ENCODE measurements around the gene MYO3A. TPM values are rescaled to one million over a fixed set of nuclear protein-coding genes. Genes with fewer than 3 reads are reported as not detected.
"Not testable (repeated sequence)": the region's sequence is repeated elsewhere in the genome, so short reads cannot be mapped to it uniquely, and the experiment has no call there.

MYO3A gene
- total RNA-seq, 1 donor from 2014 or later: not detected

DNA sequence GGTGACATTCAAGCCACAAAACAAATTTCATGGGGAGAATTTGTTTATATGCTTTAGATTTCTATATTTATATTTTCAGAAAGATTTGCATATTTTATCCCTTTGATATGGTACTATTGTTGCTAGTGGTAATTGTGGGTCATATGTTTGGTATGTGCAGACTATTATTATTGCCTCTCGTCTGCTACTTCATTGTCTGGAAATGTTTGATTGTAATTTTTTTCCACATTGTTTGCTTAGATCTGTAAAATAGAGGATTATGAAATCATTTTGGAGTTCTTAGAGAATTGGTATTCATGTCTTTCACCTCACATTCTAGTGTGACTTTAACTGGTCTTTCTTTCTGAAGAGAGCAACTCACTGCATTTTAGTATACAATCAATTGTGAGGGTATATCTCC lies 44.7 kb downstream of the MYO3A start:
- no peak for DNase-seq (ENCODE audit: extremely low read depth, low read depth, low spot score)

DNA sequence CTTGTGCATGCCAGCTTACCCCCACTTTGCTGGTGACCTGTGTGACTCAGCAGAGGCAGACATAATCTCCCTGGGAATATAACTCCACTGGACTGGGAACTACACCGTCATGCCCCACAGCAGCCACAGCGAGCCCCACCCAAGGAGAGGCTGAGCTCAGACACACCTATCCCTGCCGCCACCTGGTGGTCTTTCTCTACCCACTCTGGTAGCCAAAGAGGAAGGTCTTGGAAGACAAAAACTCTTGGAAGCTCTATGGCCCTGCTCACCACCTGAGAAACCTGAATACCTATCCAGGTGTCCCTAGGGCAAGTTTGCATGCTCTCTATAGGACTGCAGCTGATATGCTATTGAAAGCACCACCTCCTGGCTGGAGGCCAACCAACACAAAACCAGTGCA lies 48.1 kb downstream of the MYO3A start:
- DNase-seq (ENCODE audit: extremely low read depth, low read depth, low spot score): no peak

DNA sequence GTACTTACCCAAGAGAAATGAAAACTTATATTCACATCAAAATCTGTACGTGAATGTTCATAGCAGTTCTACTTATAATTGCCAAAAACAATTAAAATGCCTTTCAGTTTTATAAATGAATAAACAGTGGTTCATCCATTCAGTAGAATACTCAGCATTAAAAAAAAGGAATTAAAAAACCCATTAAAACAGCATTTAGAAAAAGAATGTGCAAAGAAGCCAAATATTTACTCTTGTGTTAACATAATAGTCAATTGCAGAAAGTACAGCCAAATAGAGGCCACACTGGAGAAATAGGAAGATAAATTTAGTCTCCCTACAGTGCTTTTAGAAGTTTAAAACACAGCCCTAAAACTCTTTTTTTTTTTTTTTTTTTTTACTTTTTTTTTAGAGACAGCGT lies 54.6 kb downstream of the MYO3A start:
- DNase-seq (ENCODE audit: extremely low read depth, low read depth, low spot score): no peak

DNA sequence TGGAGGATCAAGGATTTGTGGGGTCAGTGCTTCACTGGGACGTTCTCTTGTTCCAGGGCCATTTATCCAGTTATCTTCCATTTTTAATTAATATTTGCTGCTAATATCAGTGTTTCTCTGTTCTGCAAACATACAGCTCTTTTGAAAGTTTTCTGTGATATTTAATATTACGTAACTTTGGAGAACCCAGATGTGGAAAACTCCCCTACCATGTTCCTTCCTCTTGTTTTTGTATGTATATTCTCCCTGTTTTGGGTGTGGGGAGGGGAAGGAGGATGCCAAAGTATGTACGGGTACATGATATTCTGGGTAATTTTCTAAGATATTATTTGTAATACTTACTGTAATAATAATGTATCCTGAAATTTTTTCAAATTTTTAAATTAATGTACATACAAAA lies 55.9 kb downstream of the MYO3A start:
- no peak for DNase-seq (ENCODE audit: extremely low read depth, low read depth, low spot score)

DNA sequence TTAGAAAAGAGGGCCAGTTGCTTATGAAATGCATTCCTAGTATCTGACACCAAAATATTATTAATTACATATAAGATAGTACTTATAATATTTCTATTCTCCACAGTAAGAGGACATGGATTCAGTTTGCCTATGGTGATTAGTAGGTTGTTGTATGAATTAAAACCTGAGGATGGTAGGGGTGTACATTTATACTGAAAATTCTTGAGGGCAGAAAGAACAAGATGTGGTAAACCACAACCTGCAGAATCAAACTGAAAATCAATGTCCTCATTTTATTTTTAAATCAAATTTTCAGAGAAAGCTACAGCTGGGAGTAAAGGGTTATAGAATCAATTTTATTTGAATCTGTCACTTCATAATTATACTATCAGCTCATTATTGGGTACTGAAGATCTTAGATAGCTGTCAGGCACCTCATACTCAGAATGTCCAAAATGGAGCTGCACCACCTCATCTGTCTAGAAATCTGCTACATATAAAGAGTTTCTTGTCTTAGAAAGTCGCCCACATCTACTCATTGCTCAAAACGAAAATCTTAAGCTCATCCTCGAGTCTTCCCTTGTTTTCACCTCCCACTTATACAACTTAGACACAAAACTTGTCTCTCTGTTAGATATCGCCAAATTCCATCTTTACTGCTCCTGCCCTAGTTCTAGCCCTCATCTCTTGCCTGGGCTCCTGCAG lies 65.4 kb downstream of the MYO3A start:
- DNase-seq (ENCODE audit: extremely low read depth, low read depth, low spot score): no peak

DNA sequence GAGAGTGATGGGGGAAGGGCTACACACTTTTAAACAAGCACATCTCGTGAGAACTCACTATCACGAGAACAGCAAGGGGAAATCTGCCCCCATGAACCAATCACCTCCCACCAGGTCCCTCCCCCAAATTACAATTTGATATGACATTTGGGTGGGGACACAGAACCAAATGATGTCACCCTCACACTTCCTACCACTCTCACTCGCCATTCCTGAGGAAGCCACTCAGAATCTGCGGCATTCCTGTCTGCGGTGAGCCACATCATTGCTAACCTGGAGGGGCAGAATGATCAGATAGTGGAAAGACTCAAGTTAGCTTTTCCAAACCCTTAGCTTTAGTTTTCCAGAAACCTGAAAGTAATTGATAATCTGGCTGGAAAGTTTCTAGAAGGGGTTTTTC lies 66.9 kb downstream of the MYO3A start:
- no peak for DNase-seq (ENCODE audit: extremely low read depth, low read depth, low spot score)

DNA sequence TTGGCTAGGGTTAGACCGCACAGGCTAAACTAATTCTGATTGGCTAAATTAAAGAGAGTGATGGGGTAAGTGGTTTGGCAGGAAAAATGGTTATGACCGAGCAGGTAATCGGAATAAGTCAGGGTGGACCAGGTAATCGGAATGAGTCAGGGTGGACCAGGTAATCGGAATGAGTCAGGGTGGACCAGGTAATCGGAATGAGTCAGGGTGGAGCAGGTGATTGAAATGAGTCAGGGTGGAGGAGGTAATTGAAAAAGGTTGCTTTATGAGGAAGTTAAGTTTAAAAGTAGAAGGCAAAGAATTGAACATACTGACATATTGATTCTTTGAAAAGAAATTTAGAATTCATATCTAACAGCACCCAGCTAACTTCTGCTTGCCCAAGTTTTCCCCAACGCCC lies 68.4 kb downstream of the MYO3A start:
- not testable (repeated sequence) for DNase-seq (ENCODE audit: extremely low read depth, low read depth, low spot score)

DNA sequence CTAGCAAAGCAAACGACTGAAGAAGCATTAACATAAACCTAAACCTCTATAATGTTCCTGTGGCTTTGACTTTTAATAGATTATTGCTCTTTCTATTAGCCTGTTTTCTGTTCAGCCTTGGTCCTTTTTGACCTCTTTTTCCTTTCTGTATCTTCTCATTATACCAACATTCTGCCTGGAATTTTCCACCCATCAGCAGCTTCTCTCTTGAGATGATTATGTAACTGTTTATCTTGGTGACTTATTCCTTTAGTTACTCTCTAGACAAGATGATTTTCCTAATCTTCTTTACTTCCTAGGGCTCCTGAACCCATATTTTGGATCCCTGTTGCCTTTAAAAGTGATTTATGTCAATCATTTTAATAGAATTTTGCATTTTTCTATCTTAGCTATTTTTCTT lies 81.1 kb downstream of the MYO3A start:
- no peak for DNase-seq (ENCODE audit: extremely low read depth, low read depth, low spot score)

DNA sequence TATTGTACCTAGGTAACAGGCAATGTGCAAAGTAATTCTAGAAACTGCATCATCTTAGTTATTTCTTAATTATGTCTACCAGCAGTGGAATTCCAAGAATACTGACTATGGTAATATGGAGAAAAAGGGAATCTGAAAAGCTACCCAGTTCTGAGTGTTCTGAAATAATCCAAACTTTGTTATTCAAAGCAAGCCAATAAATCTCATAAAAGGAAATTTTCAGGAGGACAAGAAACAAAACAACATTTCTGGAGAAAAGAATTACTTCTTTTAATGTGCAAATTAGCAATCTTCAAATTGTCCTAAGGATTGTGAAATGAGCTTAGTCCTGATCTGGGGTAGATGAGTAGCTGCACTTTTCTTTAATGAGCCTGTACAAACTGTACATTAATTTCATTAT lies 88.8 kb downstream of the MYO3A start:
- DNase-seq (ENCODE audit: extremely low read depth, low read depth, low spot score): no peak

DNA sequence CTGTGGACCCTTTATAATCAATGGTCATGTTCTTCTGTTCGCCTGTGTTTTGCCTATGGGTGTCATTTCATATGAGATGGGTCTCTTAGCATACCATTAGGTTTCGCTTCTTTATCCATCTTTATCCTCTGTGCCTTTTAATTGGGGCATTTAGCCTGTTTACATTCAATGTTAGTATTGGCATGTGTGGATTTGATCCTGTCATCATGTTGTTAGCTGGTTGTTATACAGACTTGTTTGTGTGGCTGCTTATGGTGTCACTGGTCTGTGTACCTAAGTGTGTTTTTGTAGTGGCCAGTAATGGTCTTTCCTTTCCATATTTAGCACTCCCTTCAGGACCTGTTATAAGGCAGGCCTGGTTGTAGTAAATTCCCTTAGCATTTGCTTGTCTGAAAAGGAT lies 90.3 kb downstream of the MYO3A start:
- DNase-seq (ENCODE audit: extremely low read depth, low read depth, low spot score): no peak

DNA sequence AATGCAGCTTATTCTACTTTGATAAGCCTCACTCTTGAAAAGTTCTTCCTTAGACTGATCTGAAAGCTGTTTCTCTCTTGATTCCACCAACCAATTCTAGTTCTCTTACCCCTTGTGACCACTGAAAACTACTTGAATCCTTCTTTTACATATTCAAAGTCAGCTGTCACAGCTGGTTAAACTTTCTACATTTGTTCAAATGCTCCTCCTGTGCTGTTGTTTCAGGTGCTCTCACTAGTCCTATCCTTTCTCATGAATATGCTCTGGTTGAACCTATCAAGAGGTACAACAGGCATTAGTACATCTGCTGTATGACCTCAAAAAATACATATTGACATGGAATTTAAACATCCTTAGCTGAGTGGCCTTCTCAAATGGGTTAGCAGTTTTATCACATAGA lies 91.5 kb downstream of the MYO3A start:
- DNase-seq (ENCODE audit: extremely low read depth, low read depth, low spot score): no peak

DNA sequence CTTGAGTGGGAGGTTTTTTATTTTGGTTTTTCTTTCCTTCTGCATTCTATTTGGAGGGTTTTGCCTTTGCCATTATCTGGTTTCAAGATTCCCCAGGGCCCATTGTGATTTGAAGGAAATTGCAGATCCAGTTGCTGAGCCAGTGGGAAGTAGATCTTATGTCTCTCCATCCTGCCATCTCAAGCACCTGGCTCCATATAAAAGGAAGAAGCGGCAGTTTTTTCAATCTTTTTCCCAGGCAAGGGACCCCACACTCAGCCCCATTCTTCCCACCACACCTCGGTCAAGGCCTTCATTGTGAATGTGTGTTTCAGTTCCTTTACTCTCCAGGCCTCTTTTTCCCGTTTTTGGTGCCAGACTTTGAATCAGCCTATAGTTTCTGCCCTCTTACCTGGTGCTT lies 95.8 kb downstream of the MYO3A start:
- DNase-seq (ENCODE audit: extremely low read depth, low read depth, low spot score): no peak

DNA sequence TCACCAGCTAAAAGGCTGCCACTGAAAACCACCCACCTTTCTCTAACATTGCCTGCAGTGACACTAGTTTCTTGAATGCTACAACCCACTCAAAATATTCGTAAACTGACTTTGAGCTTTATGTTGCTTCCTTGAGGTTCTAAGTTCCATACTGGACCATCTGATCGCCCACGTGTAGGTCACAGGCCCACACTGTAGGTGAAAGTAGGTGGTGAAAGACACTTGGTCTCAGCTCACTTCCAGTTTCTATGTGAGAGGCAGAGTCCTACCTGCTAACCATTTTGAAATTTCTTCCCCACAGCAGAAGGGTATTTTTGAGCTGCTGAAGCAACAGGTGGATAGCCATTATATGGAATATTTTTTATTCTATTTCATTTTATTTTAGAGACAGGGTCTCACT lies 97.3 kb downstream of the MYO3A start:
- no peak for DNase-seq (ENCODE audit: extremely low read depth, low read depth, low spot score)

DNA sequence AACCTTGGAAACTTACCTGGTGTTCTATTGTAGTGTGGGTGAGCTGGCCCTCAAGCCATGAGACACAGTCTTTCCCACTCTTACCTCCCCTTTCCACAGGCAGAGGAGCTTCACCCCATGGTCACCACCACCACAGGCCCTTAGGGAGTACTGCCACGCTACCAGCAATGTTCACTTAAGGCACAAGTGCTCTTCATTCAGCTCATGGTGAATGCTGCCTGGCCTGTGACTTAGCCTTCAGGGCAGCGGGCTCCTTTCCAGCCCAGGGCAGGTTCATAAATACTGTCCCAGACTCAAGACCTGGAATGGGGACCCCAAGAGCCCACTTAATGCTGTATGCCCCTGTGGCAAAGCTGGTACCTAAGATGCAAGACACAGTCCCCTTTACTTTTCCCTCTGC lies 109.4 kb downstream of the MYO3A start:
- no peak for DNase-seq (ENCODE audit: extremely low read depth, low read depth, low spot score)

DNA sequence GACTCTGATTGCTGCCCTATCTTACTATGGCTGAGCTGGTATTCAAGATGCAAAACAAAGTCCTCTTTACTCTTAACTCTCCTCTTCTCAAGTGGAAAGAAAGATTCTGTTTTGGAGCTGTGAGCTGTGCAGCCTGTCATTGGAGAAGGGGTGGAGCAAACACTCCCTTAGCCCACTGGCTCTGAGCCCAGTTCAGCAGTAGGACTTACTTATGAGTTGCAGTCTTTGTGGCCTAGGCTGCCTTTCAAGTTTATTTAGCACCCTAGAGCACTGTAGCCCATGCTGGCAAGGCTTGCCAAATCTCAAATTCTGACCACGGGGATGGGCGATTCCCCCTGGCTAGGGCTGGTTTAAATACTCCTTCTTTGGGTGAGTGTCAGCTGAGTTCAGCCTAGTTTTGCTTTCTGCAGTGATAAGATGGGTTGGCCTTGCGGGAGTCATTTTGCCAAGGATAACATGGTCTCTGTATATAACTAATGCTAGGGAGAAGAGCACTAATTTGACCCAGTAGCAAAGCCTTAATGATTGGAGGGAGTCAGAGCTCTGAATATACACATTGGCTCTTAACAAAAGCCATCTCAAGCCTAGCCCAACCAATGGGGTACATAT lies 110.2 kb downstream of the MYO3A start:
- DNase-seq (ENCODE audit: extremely low read depth, low read depth, low spot score): no peak

DNA sequence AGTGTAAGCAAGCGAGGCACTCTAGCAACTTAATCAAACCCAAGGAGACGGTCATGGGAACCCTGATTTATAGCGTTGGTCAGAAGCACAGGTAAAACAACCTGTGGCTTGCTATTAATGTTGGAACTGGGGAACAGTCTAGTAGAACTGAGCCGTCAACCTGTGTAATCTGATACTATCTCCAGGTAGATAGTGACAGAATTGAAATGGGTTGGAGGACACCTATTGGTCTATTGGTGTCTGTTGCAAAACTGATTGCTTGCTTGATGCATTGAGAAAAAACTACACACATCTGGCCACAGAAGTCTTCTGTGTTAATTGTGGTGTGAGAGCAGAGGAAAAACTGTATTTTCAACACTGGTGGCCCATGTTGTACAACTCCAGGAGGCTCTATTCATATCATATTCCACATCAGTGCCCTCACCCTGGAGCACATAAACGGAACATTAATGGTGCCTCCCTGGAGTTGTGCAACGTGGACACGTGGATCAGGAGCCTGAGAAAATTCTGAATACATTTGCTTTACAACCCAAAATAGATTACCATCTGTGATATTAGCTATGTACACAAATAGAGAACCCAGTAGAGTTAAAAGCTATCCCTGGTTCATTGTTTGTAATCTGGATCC lies 112.2 kb downstream of the MYO3A start:
- no peak for DNase-seq (ENCODE audit: extremely low read depth, low read depth, low spot score)

DNA sequence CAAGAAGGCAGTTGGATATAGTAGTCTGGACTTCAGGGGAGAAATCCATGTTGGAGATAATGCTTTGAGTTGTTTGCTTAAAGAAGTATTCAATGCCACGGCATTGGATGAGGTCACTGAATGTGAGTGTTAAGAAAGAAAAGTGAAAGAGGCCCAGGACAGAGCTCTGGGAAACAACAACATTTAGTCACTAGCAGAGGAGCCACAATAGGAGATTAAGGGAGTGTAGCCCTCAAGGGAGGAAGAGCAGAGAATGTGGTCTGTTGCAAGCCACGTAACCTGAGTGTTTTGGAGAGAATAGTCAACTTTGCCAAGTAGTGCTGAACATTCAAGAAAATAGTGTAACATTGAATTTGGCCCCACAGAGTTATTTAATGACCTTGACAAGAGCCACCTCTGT lies 114.7 kb downstream of the MYO3A start:
- no peak for DNase-seq (ENCODE audit: extremely low read depth, low read depth, low spot score)

DNA sequence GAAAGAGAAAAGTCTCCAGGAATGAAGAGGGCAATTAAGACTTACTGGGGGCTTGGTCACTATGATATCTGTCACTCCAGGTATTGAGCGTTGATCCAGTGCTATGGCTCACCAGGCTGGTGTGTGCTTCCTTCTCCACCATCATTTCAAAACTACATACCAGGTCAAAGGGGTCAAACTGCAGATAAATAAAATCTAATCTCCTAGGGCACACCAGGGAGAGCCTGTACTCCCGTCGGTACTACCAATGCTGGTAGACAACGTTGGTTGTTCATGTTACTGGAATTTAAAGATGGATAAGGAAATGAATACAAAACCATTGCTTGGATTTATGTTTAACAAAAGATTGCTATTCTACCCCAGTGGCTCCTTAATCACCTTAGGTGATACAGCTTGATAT lies 118.3 kb downstream of the MYO3A start:
- no peak for DNase-seq (ENCODE audit: extremely low read depth, low read depth, low spot score)

DNA sequence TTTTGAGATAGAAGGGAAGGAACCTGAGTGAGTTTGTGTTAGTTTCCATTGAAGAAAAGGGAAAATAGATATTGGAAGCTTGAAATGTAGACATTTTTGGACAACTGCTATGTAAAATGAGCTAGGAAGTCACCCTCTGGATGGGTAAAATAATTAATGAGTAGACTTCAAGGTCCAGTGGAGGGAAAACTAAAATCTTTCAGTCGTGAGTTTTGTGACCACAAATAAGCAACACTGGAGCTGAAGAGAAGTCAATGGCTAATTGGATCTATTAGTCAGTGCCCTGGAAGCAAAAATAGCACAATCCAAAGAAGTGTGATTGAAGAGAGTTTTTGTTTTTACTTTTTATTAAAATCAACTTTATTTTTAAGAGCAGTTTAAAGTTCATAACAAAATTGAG lies 123.4 kb downstream of the MYO3A start:
- DNase-seq (ENCODE audit: extremely low read depth, low read depth, low spot score): no peak

DNA sequence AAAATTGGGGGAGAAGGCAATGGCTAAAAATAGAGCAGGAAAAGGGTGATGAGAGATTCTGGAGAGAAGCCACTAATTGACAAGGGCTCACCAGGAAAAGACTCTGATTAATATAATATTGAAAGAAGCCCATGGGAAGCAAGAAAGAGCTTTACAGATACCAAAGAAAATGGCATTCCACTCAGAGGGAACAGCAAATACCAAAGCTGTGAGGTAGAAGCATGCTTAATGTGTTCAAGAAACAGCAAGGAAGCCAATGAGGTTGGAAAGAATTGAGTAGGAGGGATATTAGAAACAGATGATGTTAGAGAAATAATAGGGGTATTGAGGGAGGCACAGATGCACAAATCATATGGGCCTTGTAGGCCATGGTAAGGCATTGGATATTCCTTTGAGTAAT lies 130.1 kb downstream of the MYO3A start:
- no peak for DNase-seq (ENCODE audit: extremely low read depth, low read depth, low spot score)

DNA sequence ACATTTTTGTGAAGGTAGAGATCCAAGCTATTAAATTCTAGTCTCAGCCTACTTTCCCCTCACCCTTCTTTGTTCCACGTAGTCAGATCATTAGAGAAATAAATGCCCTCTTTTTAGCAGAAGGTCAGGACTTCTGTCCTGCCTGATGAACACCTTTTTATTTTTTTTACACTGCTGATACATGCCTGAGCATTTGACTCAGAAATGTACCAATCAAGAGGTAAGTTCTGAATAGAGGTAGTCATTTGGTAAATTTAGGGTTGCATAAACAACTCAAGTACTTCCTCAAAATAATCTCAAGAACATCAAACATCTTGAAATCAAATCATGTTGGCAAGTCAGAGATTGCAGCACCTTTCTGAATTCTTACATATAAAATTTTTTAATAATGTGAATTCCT lies 133.7 kb downstream of the MYO3A start:
- no peak for DNase-seq (ENCODE audit: extremely low read depth, low read depth, low spot score)

DNA sequence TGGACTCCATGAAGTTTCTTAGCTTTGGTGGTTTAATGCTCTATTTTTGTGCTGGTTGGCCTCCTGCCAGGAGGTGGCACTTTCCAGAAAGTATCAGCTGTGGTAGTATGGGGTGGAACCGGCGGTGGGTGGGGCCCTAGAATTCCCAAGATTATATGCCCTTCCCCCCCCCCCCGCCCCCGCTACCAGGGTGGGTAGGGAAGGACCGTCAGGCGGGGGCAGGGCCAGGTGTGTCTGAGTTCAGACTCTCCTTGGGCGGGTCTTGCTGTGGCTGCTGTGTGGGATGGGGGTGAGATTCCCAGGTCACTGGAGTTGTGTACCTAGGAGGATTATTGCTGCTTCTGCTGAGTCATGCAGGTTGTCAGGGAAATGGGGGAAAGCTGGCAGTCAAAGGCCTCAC lies 146.9 kb downstream of the MYO3A start:
- DNase-seq (ENCODE audit: extremely low read depth, low read depth, low spot score): not testable (repeated sequence)

DNA sequence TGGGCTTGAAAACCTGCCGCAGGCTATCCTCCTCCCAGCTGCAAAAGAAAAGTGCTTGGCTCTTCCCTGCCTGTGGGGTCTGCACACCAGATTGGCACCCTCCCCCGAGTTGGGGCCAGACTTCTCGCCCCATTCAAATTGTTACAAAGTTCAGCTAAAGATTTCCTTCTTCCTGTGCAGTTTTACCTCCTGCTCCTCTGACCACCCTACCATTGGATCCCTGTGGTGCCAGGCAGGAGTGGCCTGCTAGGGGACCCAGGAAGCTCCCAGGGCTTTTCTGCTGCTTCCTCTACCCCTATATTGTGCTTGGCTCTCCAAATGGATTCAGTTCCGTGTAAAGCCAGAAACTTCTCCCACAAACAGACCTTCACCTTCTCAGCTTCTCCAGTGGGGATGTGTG lies 147.4 kb downstream of the MYO3A start:
- DNase-seq (ENCODE audit: extremely low read depth, low read depth, low spot score): no peak
